ENCODE data around the gene LRRK2. TPM values are rescaled to one million over a fixed set of nuclear protein-coding genes. Genes with fewer than 3 reads are reported as not detected.

LRRK2 gene
- total RNA-seq, 1 donor from 2014 or later, result not detected

GRCh38 chr12:40223646-40224045, 1.2 kb upstream of the LRRK2 start:
- Mint-ChIP-seq H3K4me1 (ENCODE audit: low read depth) (no peaks in the 10 kb centered on the region), H3K27me3 (ENCODE audit: low read depth) (peaks cover 45% of the 10 kb centered on the region), H3K4me3 (ENCODE audit: low read depth) (no peak overlapping the region), H3K36me3 (ENCODE audit: low read depth) (no peaks in the 10 kb centered on the region), H3K27ac (no peak overlapping the region), H3K9me3 (no peaks in the 10 kb centered on the region)
- no peak for DNase-seq (ENCODE audit: low spot score)
- intact Hi-C loops (cut with micrococcal nuclease), result no loop called here

GRCh38 chr12:40225337-40225983, 663 bp downstream of the LRRK2 start:
- intact Hi-C loops (cut with micrococcal nuclease), result no loop called here
- H3K27me3 Mint-ChIP-seq (ENCODE audit: low read depth), result peaks cover 45% of the 10 kb centered on the region
- DNase-seq (ENCODE audit: low spot score), result no peak
- H3K4me3 Mint-ChIP-seq (ENCODE audit: low read depth), result peak overlapping the region; percentile 34
- no peaks in the 10 kb centered on the region for H3K36me3 Mint-ChIP-seq (ENCODE audit: low read depth)
- no peaks in the 10 kb centered on the region for H3K4me1 Mint-ChIP-seq (ENCODE audit: low read depth)
- H3K27ac Mint-ChIP-seq, result no peak overlapping the region
- H3K9me3 Mint-ChIP-seq, result no peaks in the 10 kb centered on the region

- H3K4me3 Mint-ChIP-seq (ENCODE audit: low read depth), result no peak overlapping the region
- no peaks in the 10 kb centered on the region for H3K4me1 Mint-ChIP-seq (ENCODE audit: low read depth)
- no peaks in the 10 kb centered on the region for H3K36me3 Mint-ChIP-seq (ENCODE audit: low read depth)
- no peak for DNase-seq (ENCODE audit: low spot score)
- H3K9me3 Mint-ChIP-seq, result no peaks in the 10 kb centered on the region
- H3K27me3 Mint-ChIP-seq (ENCODE audit: low read depth), result peaks cover 42% of the 10 kb centered on the region
- intact Hi-C loops (cut with micrococcal nuclease), result no loop called here
- no peak overlapping the region for H3K27ac Mint-ChIP-seq
Observed at GRCh38 chr12:40225984-40226602, 1.3 kb downstream of the LRRK2 start.

- peaks cover 42% of the 10 kb centered on the region for H3K27me3 Mint-ChIP-seq (ENCODE audit: low read depth)
- no peaks in the 10 kb centered on the region for H3K9me3 Mint-ChIP-seq
- no peaks in the 10 kb centered on the region for H3K4me1 Mint-ChIP-seq (ENCODE audit: low read depth)
- H3K4me3 Mint-ChIP-seq (ENCODE audit: low read depth), result no peak overlapping the region
- no peak for DNase-seq (ENCODE audit: low spot score)
- intact Hi-C loops (cut with micrococcal nuclease), result no loop called here
- no peaks in the 10 kb centered on the region for H3K36me3 Mint-ChIP-seq (ENCODE audit: low read depth)
- no peak overlapping the region for H3K27ac Mint-ChIP-seq
Observed at GRCh38 chr12:40226705-40227104, 1.9 kb downstream of the LRRK2 start.

GRCh38 chr12:40227447-40227846, 2.6 kb downstream of the LRRK2 start:
- peaks cover 41% of the 10 kb centered on the region for H3K27me3 Mint-ChIP-seq (ENCODE audit: low read depth)
- H3K4me1 Mint-ChIP-seq (ENCODE audit: low read depth), result no peaks in the 10 kb centered on the region
- no peak for DNase-seq (ENCODE audit: low spot score)
- H3K9me3 Mint-ChIP-seq, result no peaks in the 10 kb centered on the region
- no peak overlapping the region for H3K4me3 Mint-ChIP-seq (ENCODE audit: low read depth)
- H3K27ac Mint-ChIP-seq, result no peak overlapping the region
- intact Hi-C loops (cut with micrococcal nuclease), result no loop called here
- no peaks in the 10 kb centered on the region for H3K36me3 Mint-ChIP-seq (ENCODE audit: low read depth)

- Mint-ChIP-seq H3K9me3 (no peaks in the 10 kb centered on the region), H3K27me3 (ENCODE audit: low read depth) (peaks cover 30% of the 10 kb centered on the region), H3K4me1 (ENCODE audit: low read depth) (no peaks in the 10 kb centered on the region), H3K36me3 (ENCODE audit: low read depth) (no peaks in the 10 kb centered on the region), H3K27ac (no peak overlapping the region), H3K4me3 (ENCODE audit: low read depth) (no peak overlapping the region)
- intact Hi-C loops (cut with micrococcal nuclease), result no loop called here
- no peak for DNase-seq (ENCODE audit: low spot score)
Observed at GRCh38 chr12:40228727-40229126, 3.9 kb downstream of the LRRK2 start.

- Mint-ChIP-seq H3K27ac (no peak overlapping the region), H3K4me3 (ENCODE audit: low read depth) (no peak overlapping the region), H3K4me1 (ENCODE audit: low read depth) (no peaks in the 10 kb centered on the region), H3K36me3 (ENCODE audit: low read depth) (no peaks in the 10 kb centered on the region), H3K9me3 (no peaks in the 10 kb centered on the region), H3K27me3 (ENCODE audit: low read depth) (peaks cover 24% of the 10 kb centered on the region)
- DNase-seq (ENCODE audit: low spot score), result no peak
- intact Hi-C loops (cut with micrococcal nuclease), result no loop called here
Observed at GRCh38 chr12:40229690-40230651, 5.2 kb downstream of the LRRK2 start.

- DNase-seq (ENCODE audit: low spot score), result no peak
- Mint-ChIP-seq H3K4me3 (ENCODE audit: low read depth) (no peak overlapping the region), H3K27me3 (ENCODE audit: low read depth) (peaks cover 2% of the 10 kb centered on the region), H3K9me3 (no peaks in the 10 kb centered on the region), H3K27ac (no peak overlapping the region), H3K36me3 (ENCODE audit: low read depth) (no peaks in the 10 kb centered on the region), H3K4me1 (ENCODE audit: low read depth) (no peaks in the 10 kb centered on the region)
- intact Hi-C loops (cut with micrococcal nuclease), result no loop called here
Observed at GRCh38 chr12:40232602-40233001, 7.8 kb downstream of the LRRK2 start.

- Mint-ChIP-seq H3K4me3 (ENCODE audit: low read depth) (no peak overlapping the region), H3K4me1 (ENCODE audit: low read depth) (no peaks in the 10 kb centered on the region), H3K9me3 (no peaks in the 10 kb centered on the region), H3K27me3 (ENCODE audit: low read depth) (no peaks in the 10 kb centered on the region), H3K27ac (no peak overlapping the region), H3K36me3 (ENCODE audit: low read depth) (no peaks in the 10 kb centered on the region)
- intact Hi-C loops (cut with micrococcal nuclease), result no loop called here
- DNase-seq (ENCODE audit: low spot score), result no peak
Observed at GRCh38 chr12:40233741-40234367, 9.1 kb downstream of the LRRK2 start.

GRCh38 chr12:40236357-40236850, 11.6 kb downstream of the LRRK2 start:
- no peak overlapping the region for H3K4me3 Mint-ChIP-seq (ENCODE audit: low read depth)
- no peaks in the 10 kb centered on the region for H3K36me3 Mint-ChIP-seq (ENCODE audit: low read depth)
- no peak for DNase-seq (ENCODE audit: low spot score)
- H3K27ac Mint-ChIP-seq, result no peak overlapping the region
- intact Hi-C loops (cut with micrococcal nuclease), result no loop called here
- H3K4me1 Mint-ChIP-seq (ENCODE audit: low read depth), result no peaks in the 10 kb centered on the region
- H3K27me3 Mint-ChIP-seq (ENCODE audit: low read depth), result no peaks in the 10 kb centered on the region
- no peaks in the 10 kb centered on the region for H3K9me3 Mint-ChIP-seq

- intact Hi-C loops (cut with micrococcal nuclease), result no loop called here
- Mint-ChIP-seq H3K27me3 (ENCODE audit: low read depth) (no peaks in the 10 kb centered on the region), H3K4me1 (ENCODE audit: low read depth) (no peaks in the 10 kb centered on the region)
Observed at GRCh38 chr12:40238266-40238902, 13.6 kb downstream of the LRRK2 start.

GRCh38 chr12:40238979-40239378, 14.2 kb downstream of the LRRK2 start:
- Mint-ChIP-seq H3K4me3 (ENCODE audit: low read depth) (no peak overlapping the region), H3K9me3 (no peaks in the 10 kb centered on the region), H3K4me1 (ENCODE audit: low read depth) (no peaks in the 10 kb centered on the region), H3K27ac (no peak overlapping the region), H3K36me3 (ENCODE audit: low read depth) (no peaks in the 10 kb centered on the region), H3K27me3 (ENCODE audit: low read depth) (no peaks in the 10 kb centered on the region)
- DNase-seq (ENCODE audit: low spot score), result no peak
- intact Hi-C loops (cut with micrococcal nuclease), result no loop called here

More at GRCh38 chr12:40238266-40238902, 13.6 kb downstream of the LRRK2 start:
- DNase-seq (ENCODE audit: low spot score), result no peak
- Mint-ChIP-seq H3K36me3 (ENCODE audit: low read depth) (no peaks in the 10 kb centered on the region), H3K9me3 (no peaks in the 10 kb centered on the region), H3K4me3 (ENCODE audit: low read depth) (no peak overlapping the region), H3K27ac (no peak overlapping the region)
